Measurements from ENCODE around the gene ATP11A.

ATP11A gene

GRCh38 chr13:112932971-112933370 is 243.1 kb downstream of the ATP11A start:
- no peak for DNase-seq (ENCODE audit: low read depth)

GRCh38 chr13:112933649-112934048 is 243.8 kb downstream of the ATP11A start:
- DNase-seq (ENCODE audit: low read depth) = no peak

GRCh38 chr13:112934078-112934477 is 244.2 kb downstream of the ATP11A start:
- no peak for DNase-seq (ENCODE audit: low read depth)
